WI38 (cell line): Measurements from ENCODE around the gene TIGAR.

Source experiments
- H3K4me3 ChIP-seq: 2 replicates; pipeline ENCODE4 v1.5.1; 2011; ENCODE audit warnings: low read depth, mild to moderate bottlenecking, control low read depth, low read length
- TF ChIP-seq, protein P1 (sequence below): IDR thresholded peaks from 2 replicates; pipeline ENCODE4 v1.5.1; 2012; ENCODE audit warnings: low read depth, mild to moderate bottlenecking, control low read depth, low read length

The TIGAR gene

GRCh38 chr12:4289231-4289878 lies 31.7 kb upstream of the TIGAR start:
- H3K4me3 ChIP-seq, result no peak overlapping the region
- TF ChIP-seq, protein P1, sequence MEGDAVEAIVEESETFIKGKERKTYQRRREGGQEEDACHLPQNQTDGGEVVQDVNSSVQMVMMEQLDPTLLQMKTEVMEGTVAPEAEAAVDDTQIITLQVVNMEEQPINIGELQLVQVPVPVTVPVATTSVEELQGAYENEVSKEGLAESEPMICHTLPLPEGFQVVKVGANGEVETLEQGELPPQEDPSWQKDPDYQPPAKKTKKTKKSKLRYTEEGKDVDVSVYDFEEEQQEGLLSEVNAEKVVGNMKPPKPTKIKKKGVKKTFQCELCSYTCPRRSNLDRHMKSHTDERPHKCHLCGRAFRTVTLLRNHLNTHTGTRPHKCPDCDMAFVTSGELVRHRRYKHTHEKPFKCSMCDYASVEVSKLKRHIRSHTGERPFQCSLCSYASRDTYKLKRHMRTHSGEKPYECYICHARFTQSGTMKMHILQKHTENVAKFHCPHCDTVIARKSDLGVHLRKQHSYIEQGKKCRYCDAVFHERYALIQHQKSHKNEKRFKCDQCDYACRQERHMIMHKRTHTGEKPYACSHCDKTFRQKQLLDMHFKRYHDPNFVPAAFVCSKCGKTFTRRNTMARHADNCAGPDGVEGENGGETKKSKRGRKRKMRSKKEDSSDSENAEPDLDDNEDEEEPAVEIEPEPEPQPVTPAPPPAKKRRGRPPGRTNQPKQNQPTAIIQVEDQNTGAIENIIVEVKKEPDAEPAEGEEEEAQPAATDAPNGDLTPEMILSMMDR, result no peak

DNA sequence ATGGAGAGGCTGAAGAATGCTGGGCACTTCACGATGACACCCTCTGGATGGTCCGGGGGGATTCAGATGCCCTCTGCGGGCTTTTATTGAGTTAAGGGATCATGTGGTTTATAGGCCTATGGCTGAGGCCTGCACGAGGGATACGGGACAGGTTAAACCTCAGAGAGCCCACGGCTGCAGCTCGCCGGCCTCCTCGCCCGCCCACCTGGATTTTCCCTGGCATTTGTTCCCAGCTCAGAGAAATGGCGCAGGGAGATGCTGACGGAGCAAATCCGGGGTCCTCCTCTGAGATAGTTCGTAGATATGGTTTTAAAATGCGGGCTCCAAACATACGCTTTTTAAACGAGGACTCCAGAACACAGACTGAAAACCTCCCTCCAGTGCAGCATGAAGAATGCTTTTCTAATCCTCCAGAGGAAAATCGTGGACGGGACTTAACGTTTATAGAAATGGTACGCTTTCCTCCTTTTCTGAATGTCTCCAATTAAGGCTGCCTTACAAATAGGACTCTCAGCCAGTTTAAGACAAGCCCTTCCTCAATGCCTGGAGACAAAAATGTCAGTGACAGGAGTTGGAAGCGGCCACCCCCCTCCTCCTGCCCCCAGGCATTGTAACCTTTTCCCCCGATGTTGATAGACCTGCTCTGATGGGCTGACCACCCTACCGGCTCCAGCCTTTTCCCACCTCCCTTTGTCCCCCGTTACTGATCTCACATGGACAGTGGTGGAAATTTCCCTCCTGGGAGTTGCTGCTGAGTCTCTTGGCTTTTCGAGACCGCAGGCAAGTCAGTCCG lies 30.8 kb upstream of the TIGAR start:
- TF ChIP-seq, protein P1, result no peak
- no peak overlapping the region for H3K4me3 ChIP-seq

DNA sequence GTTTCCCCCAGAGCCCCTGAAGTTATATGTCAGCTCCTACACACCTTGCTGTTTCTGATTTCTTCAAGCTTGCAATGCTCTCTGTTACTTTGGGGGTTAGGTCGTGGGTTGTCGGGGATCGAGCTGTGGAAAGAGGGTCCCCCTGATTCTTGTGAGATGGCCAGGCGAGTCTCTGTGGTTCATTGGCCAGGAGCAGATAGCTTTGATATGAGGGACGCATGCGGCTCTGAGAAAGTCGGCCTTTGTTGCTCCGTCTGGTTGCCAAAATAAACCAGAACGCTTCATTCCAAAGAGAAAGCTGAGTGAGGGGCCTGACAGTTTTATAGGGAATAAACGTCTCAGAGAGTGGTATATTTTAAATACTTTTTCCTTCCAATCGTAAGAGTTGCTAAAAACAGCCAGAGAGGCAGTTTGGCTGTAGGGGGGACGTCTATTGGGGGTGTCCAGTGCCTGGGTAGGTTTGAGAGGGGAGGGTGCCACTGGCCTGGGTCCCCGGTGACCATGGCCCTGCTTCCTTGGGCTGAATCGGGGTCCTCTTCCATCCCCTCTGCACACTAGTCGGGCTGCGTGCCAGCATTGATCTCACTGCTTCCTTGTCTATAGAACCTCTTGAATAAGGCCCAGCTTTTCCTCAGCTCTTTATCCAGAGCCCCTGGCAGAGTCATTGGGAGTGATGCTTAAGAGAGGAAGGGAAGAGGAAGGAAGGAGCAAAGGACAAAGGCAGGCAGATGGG lies 28.5 kb upstream of the TIGAR start:
- no peak overlapping the region for H3K4me3 ChIP-seq
- TF ChIP-seq, protein P1, result no peak

DNA sequence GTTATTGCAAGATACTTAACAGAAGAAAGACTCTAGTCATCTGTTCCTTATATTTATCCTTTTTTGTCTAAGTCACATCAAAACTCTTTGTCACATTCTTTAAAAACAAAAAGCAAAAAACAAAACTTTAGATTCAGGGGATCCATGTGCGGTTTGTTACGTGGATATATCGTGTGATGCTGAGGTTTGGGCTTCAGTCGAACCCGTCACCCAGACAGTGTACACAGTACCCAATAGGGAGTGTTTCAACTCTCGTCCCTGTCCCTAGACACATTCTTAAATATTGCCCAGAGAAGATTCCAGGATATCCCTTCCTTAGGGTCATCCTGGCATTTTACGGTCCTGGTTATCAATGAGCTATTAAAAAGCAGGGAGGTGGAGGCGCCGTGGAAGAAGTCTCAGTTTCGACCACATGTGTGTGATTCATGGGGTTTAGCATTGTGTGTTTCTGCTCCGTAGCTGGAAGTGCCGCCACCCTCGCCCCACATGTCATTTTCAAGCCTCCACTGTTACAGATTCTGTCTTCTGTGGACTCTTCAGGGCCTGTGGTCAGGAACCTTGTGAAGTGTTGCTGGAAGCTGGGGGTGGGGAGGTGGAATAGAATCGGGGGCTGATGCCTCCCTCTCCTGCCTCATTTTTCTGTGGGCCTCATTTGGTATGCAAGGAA lies 27.6 kb upstream of the TIGAR start:
- no peak overlapping the region for H3K4me3 ChIP-seq
- TF ChIP-seq, protein P1, result no peak

DNA sequence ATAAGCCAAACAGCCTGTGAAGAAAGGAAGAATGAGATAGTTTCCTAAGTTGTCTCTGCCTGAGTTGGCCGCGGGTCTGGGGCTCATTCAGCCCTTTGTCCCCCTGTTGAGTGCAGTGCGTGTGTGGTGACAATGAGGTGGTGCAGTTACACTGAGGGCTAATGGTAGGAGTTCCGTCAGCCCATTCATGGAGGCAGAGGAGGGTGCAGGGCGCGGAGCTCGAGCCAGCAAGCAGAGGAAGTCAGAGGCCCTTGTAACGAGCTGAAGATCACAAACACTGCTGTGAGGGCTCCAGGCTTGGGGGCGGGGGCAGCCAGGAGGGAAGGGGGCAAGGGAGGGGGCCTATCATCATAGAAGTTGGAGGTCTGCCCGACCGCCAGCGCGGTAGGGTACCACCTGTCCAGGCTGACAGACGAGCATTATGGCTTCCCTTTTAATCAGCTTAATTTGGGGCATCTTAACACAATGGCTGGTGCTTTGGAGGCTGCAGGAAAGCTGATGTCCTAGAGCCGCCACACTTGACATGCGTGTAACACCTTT lies 27.0 kb upstream of the TIGAR start:
- TF ChIP-seq, protein P1, result no peak
- no peak overlapping the region for H3K4me3 ChIP-seq

- H3K4me3 ChIP-seq, result no peak overlapping the region
- TF ChIP-seq, protein P1, result no peak
Measured at GRCh38 chr12:4296751-4297150, 24.3 kb upstream of the TIGAR start.
